ENCODE measurements around the gene SRRM2.
A peak's percentile ranks its signal among the peaks of the same experiment; 100 is the strongest.

Gene SRRM2

DNA sequence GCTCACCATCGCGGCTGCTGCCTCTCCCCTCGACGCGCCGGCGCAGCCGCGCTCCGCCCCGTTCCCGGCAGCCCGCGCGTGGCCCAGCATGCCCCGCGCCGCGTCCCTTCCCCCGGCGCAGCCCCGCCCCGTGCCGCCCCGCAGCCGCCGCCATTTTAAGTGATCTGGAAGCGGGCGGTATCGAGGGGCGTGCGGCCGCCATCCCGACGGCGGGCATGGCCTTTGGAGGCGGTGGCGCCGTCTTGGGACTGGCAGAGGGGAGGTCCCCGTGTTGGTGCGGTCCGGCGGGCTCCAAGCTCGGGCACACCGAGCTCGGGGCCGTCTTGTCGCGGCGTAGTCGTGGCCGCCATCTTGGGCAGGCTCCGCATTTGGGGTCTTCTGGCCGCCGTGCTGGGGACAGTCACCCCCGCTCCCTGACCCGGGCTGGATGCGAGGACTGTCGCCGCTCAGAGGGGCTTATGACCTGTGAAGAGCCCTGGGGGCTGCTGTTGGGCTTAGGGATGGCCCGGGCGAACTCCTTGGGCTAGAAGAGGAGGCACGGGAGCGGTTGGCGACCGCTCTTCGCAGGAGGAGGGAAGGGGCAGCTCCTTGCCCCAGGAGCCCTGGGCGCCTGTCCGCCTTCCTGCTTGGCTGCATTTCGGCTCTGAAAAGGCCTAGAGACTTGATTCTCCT, 24.9 kb downstream of the SRRM2 start, which contains the start of gene ELOB:
Gene ELOB (minus strand): TSS at position 50 of the 672 bp plus-strand sequence. CDS start 41 bp downstream, at position 9.
- peak; percentile 92 for DNase-seq (ENCODE audit: low spot score)

DNA sequence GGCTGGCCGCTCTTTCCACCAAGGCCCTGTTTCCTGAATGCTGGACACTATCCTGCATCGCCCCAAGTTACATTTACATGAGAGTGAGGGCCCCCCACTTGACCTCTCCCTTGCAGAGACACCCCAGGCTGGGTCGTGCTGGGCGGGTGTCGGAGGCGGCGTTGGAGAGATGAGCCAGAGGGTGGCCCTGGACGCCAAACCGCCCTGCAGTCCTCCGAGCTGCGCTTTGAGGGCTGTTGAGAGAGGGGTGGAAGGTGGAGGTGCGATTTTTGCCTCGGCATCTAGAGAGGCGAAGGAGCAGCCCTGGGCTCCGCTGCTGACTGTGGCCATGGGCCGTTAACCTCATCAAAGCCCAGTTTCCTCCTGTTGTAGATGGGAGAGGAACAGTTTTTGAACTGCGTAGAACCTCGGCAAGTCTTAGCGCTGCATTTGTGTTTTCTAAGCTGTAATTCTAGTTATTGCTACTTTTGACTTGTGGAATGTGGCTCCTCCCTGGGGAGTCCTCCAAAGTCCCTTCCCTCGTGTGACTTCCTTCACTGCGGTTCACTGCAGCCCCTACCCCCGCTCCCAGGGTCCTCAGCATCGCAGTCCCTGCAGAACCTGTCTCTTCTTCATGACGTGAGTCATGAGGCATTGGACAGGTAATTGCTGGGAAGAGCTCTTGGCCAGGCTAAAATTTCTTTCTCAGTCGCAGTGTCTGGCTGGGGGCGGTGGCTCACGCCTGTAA, 25.6 kb downstream of the SRRM2 start:
- no peak for DNase-seq (ENCODE audit: low spot score)

DNA sequence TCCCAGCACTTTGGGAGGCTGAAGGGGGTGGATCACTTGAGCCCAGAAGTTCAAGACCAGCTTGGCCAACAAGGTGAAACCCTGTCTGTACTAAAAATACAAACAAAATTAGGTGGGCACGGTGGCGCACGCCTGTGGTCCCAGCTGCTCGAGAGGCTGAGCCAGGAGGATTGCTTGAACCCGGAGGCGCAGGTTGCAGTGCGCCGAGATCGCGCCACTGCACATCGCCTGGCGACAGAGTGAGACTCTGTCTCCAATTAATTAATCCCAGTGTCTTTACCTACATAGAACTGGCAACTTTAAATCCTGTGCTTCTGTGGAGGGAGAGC, 26.2 kb downstream of the SRRM2 start:
- DNase-seq (ENCODE audit: low spot score) = no peak

DNA sequence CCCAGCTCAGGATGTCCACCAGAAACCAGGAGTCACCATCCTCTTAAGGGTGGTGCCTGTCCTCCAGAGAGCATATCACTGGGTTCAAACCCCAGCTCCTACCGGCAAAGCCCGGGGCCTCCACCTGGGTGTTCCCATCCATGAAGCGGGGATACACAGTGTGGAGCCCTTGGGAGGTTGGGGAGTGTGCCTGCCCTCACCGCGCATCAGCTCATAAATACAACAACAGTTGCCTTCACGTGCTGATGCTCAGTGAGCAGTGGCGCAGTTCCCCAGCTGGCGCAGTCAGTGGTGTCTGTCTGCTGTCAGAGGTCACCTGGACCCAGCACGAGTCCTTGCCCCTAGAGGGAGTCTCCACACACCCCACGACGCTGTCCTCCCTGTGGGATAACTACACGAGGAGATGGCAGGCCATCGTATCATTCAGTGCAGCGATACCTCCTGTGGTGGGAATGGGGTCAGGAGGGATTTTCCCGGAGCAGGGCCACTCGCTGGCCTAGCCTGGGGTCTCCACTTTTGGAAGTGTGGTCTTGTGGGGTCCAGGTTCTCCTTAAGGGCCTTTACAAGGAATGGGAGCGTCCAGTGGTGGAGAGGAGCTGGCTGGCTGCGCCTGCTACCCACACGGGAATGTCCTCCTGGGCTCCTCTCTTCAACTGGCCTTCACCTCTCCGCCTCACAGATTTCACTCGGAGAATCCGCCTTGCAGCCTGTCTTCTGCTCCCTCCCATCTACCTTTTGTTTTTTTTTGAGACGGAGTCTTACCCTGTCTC, 26.9 kb downstream of the SRRM2 start:
- DNase-seq (ENCODE audit: low spot score) = no peak

DNA sequence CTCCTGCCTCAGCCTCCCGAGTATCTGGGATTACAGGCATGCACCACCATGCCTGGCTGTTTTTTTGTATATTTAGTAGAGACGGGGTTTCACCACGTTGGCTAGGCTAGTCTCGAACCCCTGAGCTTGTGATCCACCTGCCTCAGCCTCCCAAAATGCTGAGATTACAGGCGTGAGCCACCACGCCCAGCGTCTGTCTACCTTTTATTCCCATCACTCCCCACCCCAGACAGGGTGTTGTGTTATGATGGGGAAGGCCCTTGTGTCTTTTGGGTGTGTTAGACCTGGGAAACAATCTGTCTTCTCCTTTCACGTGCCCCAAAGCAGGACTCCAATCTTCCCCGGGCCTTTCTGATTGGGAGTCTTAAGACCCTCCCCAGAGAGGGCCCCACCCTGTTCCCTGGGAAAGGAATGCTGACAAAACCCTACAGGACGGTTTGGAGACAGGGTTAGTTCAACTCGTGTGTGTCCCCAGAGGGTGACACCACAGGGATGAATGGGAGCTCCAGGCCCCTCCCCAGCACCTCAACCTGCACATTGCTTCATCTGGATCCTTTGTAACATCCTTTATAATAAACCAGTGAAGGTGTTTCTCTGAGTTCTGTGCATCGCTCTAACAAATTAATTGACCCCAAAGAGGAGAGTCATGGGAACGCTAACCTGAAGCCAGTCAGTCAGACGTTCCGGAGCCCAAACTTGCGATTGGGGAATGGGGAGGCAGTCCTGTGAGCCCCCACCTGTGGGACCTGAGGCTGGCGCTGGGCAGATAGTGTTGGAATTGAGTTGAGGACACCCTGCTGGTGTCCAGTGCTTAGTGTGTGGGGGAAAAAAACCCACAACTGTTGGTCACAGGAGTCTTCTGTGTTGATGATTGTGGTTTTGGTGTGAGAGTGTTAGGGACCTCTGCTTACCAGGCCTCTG, 27.8 kb downstream of the SRRM2 start:
- DNase-seq (ENCODE audit: low spot score) = no peak

DNA sequence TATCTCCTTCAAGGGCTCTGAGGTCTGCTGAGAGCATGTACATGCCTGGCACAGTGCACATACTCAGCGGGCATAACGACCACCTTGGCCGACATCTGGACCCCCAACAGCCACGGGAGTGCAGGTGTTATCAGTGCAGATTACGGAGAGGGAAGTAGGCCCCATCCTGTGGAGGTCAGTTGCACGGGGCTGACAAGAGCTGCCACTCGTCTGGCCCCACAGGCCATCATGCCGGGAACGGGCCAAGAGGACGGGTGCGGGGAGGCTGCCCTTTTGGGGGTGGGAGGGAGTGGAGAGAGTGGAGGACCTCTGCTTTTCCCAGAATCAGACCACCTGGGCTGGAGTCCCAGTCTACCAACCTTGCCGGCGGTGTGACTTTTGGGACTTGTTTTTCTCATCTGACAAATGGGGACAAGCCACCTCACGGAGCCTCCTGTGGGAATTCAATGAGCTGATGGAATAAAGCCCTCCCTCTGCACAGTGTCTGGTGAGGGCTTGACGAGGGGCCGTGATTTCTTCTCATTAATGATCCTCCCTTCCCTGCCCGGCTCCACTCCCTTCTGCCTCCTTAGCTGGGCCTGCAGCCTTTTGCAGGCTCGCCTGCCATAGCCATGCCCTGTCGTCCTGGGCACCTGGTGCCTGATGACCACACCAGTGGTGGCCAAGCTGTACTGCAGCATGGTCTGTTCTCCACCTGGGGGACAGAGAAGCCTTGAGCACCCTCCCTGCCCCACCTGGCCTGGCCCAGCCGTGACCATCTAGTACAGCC, 30.3 kb downstream of the SRRM2 start:
- no peak for DNase-seq (ENCODE audit: low spot score)

DNA sequence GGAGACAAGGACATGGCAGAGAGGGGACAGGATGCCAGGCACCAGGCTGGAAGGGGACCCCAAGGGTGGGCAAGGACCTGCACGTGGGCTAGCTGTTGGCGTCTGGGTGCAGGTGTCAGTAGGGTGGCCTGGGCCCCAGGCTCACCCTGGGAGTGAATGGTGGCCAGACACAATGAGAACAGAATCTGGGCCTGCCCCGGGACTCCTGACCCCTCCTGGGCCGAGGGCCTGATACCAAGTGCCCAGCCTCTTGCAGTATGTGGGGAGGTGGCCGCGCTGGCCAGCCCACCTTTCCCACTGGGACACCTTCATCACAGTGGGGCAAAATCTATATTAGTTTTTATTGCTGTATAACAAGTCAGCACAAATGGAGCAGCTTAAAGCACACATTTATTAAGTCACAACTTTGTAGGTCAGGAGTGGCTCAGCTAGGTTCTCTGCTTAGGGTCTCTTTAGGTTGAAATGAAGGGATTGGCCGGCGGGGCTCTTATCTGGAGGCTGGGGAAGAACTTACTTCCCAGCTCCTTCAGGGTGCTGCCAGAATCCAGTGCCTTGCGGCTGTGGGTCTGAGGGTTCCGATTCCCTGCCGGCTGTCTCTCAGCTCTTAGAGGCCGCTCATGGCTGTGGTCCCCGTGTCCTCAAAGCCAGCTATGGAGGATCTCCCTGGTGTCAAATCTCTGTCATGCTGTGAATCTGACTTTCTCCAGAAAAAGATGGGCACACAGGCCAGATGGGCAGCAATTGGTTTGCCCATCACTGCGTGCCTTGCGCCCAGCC, 31.3 kb downstream of the SRRM2 start:
- no peak for DNase-seq (ENCODE audit: low spot score)

DNA sequence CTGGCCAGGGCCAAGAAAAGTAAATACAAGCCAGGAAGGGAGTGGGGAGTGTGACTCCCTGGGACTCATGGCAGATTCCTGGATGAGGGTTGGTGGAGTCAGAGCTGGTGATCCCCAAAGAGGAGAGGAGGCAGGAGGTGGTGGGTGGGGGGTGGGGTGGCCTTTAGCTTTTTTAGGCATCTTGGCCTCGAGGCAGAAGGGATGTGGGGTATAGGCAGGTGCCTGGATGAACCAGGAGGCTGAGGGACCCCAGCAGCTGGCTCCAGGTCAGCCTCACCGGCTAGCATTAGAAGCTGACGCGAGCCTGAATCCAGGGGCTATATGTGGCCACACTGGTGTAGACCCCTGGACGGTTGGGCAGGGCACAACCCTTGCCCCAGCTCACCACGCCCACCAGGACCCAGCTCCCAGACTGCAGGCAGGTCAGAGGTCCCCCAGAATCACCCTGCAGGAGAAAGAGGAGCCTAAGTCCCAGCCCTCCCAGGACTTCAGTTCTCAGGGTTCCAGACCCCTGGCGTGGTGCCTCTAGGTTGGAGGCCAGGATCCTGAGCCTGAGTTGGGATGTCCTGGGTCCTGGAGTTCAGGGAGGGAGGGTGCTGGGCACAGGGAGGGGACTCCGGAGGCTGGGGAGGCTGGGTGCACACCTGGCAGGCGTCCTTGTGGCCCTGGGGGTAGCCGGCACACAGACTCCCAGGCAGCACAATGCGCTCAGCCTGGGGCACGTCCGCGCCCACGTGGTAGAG, 32.1 kb downstream of the SRRM2 start:
- DNase-seq (ENCODE audit: low spot score) = no peak

DNA sequence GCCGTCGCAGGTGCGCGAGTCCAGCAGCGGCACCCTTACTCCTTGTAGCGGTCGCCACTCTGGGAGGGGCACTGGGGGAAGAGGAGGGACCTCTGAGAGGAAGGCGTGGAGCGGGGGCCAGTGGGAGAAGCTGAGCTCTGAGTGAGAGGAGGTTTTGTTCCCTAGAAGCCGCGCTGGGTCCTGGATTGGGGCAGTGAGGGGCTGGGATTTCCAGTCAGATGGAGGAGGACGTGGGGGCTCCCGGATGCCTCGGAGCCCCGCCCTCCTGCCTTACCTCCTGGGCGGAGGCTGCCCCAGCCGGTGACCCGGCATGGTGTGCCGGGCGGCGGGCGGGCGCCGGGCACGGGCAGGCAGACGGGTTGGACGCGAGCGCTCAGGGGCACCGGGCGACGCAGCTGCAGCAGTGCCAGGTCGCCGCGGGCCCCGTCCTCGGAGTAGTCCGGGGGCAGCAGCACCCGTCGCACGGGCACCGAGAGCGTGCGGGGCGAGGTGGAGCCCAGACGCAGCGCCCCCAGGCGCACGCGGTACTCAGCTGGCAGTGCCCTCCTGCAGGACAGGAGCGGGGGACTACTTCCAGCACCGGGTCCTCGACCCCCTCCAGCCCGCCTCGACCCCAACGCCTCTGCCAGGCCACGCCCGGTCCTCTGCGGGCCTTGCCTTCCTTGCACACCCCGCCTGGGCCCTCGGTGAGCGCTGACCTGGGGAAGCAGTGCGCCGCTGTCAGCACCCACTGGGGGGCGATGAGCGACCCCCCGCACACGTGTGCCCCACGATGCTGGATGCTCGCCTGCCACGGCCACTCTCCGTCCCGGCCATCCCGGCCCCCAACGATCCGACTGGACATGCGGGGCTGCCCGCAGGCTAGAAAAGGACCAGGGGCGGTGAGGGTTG, 32.9 kb downstream of the SRRM2 start:
- DNase-seq (ENCODE audit: low spot score) = no peak

DNA sequence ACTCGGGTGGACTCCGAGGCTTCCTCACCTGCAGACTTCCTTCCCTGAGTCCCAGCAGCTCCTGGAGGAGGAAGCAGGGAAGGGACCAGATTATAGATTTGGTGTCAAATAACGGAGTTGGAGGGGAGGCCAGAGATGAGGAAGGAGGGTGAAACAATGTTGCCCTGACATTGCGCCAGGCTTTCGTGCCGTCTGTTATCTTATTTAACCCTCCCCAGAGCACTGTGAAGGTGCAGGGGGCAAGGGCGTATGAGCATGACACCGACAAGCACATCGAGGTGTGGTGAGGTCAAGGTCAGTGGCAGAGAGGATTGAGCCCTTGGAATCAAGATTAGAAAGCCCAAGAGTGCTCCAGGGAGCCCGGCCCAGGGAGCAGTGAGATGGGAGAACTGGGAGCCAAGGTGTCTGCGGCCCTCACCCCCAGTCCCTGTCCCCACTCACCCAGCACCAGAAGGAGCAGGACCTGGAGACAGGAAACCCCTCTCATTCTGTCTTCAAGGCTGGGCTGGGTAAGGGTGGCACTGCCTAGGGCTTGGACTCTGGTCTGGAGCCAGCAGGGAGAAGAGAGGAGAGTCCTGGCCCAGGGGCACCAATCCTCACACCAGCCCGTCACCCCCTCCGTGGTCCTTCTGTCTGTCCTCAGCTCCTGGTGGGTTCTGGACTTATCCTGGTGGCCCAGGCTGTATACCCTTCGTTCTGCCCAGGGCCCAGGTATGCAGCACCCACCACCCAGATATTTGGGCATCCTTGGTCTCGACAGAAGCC, 33.8 kb downstream of the SRRM2 start:
- DNase-seq (ENCODE audit: low spot score) = no peak

DNA sequence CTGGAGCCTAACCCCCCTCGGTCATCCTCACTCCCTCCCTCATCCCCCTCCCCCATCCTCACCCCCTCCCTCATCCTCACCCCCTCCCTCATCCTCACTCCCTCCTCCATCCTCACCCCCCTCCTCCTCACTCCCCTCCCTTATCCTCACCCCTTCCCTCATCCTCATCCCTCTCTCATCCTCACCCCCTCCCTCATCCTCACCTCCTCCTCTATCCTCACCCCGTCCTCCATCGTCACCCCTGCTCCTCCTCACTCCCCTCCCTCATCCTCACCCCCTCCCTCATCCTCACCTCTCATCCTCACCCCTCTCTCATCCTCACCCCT, 34.4 kb downstream of the SRRM2 start:
- no peak for DNase-seq (ENCODE audit: low spot score)

DNA sequence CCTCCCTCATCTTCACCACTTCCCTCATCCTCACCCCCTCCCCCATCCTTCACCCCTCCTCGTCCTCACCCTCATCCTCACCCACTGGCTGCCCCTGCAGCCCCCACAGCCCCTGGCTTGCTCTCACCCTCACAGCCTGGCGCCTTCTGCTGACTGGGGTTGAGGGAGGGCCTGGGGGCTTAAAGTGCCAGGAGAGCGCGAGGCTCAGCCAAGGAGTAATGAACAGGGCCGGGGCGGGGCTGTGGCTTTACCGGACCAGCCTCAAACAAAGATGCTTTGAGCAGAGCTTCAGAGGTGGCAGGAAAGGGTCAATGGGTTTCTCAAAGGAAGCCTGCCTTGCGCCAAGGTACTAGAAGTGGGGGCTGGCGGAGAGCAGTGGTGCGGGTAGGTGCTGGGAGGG, 35.0 kb downstream of the SRRM2 start, which contains the start of gene PRSS33:
Gene PRSS33 (minus strand): TSS at position 155 of the 400 bp plus-strand sequence. CDS start 1,013 bp downstream, outside the sequence.
- no peak for DNase-seq (ENCODE audit: low spot score)

DNA sequence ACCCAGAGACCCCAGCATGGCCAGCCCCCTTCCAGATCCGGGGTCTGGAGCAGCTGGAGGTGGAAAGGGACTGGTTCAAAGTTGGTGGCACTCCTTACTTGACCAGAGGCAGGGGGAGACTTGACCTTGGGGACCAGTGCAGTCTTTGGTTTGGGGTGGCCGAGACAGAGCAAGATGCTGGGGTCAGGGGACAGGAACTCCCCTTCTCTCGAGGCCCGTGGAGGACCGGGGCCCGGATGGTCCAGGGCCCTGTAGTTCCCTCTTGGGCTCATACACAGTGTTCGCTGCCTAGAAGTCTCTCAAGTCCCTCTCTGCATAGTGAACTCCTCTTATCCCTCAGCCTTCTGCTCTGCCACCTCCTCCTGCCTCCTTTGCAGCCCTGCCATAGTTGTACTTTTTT, 35.5 kb downstream of the SRRM2 start:
- DNase-seq (ENCODE audit: low spot score) = no peak

DNA sequence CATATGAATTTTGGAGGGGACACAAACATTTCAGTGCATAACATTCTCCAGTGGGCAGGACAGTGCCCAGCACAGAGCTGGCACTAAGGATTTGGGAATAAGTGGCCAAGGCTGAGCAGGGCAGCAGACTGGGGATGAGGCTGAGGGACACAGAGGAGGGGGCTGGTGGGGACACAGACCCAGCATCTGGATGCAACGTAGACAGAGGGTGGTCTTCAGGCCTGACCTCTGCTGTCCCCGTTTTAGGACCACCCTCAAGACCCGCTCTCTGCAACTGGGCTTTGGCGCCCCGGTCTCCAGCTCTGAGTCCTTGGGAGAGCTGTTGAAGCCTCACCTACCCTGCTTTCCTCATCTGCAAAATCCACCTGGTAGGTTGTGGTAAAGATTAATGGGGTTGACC, 38.2 kb downstream of the SRRM2 start:
- DNase-seq (ENCODE audit: low spot score) = no peak

DNA sequence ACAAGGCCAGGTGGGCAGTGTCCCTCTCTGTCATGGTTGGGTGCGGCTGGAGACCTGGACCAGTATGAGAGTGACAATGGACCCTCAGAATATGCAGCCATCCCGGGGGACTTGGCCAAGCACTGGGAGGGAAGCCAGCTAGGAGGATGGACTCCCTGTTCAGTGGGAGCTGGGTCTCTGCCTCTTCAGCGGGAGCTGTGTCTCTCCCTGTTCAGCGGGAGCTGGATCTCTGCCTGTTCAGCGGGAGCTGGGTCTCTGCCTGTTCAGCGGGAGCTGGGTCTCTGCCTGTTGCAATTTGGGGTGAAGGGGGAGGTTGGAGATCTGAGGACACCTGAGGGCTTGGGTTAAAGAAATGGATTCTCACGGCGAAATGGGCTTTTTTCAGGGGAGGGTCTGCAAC, 38.7 kb downstream of the SRRM2 start:
- no peak for DNase-seq (ENCODE audit: low spot score)

DNA sequence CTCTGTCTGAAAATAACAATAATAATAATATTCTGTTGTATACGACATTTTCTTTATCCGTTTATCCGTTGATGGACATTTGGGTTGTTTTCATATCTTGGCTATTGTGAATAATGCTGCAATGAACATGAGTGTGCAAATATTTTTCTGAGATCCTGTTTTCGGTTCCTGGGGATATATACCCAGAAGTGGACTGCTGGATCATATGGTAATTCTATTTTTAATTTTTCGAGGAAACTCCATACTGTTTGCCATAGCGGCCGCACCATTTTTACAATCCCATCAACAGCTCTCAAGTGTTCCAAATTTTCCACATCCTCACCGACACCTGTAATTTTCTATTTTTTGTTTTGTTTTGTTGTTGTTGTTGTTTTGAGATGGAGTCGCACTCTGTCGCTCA, 40.5 kb downstream of the SRRM2 start:
- no peak for DNase-seq (ENCODE audit: low spot score)

DNA sequence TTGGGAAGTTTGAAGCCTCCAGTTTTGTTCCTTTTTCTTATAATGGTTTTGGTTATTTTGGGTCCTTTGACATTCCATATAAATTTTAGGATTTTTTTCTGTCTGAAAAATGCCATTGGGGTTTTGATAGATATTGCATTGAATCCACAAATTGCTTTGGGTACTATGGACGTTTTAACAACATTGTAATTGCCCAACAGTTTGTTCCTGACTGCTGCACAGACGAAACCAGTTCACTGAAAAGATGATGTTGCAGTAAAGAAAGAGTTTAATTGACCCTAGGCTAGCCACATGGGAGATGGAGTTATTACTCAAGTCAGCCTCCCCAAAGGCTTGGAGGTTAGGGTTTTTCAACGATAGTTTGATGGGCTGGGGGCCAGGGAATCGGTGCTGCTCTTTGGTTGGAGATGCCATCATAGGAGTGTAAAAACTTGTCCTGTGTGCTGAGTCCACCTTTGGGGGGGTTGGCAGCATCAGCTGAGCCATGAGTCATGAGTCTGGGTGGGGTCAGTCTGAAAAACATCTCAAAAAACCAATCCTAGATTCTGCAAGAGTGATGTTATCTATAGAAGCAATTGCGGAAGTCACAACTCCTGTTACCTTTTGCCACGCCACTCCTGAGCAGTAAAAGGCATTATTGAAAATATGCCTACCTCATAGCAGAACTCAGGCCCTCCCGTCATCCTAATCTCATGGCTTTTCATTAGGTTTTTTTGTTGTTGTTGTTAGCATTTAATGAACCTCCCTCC, 43.1 kb downstream of the SRRM2 start:
- DNase-seq (ENCODE audit: low spot score) = no peak

All from HuH-7 (cell line).